ENCODE measurements around the gene DYNAP.

GRCh38 chr18:54636217-54636616, 45.2 kb downstream of the DYNAP start:
- TF ChIP-seq TAF1 (IDR thresholded peaks at IDR 0.05; ENCODE audit: low read depth) (no peak), EP300 (IDR thresholded peaks at IDR 0.05; ENCODE audit: borderline replicate concordance) (no peak), YY1 (IDR thresholded peaks at IDR 0.05; ENCODE audit: low read depth) (no peak)
